ENCODE data around the gene PTTG1IP2.

DNA sequence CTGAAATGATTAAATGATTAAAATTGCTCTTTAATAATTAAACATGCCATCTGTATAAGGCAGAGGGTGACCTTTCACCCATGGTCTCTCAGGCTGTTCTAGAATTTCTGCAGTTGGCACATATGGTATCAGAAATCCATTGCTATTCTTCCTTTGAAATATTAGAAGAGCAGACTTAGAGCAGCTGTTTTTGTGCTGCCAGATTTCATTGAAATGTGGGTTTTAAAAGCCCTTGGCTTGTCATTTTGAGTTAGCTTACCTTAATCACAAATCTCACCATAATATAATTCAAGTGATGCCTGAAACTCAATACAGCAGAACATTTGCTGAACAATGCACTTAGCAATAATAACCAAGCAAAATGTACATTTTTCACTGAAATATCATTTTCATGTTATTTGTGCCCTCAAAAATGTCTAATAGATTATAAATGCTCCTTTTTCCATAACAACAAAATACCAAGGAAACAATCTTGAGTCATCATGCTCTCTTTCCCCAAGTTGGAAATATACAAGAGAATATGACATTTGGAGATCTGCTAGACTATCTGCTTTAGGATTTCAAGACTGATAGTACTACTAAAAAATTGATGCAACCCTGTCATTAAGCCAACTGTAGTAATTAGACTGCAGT is 16.1 kb upstream of the PTTG1IP2 start:
- TF ChIP-seq POLR2AphosphoS5 (IDR thresholded peaks at IDR 0.05; ENCODE audit: low read depth, low read length) (no peak), TAF1 (IDR thresholded peaks at IDR 0.05; ENCODE audit: borderline replicate concordance, insufficient read depth, low read length) (no peak), SIN3A (IDR thresholded peaks at IDR 0.05; ENCODE audit: borderline replicate concordance, insufficient read depth, low read length) (no peak)
